Spleen (tissue), 11 donors: ENCODE results near the gene RNLS. TPM values are rescaled to one million over a fixed set of nuclear protein-coding genes. Genes with fewer than 3 reads are reported as not detected.

Experiments
- DNase-seq: peaks from one replicate; pipeline ENCODE4 v3.0.0-alpha.2; 2020
- H3K27ac ChIP-seq, 8 donors: fragments of 200-600 bp; sonication (generic) in 7 of 8; 1 replicate in 4 of 8; 2 replicates in 4 of 8; pipeline versions ENCODE4 v1.5.0 to v1.8.0; 2016 to 2021; ENCODE audit warnings: inconsistent platforms in 4 of 8, mild to moderate bottlenecking in 4 of 8, moderate library complexity in 1 of 8
- H3K27me3 ChIP-seq, 7 donors: fragments of 200-600 bp; sonication (generic) in 6 of 7; replicated peaks in 1 of 7; 1 replicate in 4 of 7; 2 replicates in 3 of 7; pipeline versions ENCODE4 v1.5.0 to v1.8.0; 2016 to 2021; ENCODE audit warnings: inconsistent platforms in 3 of 7, mild to moderate bottlenecking in 1 of 7
- H3K36me3 ChIP-seq, 6 donors: fragments of 200-600 bp; sonication (generic) in 5 of 6; 1 replicate in 4 of 6; 2 replicates in 2 of 6; pipeline versions ENCODE4 v1.5.0 to v1.8.0; 2016 to 2021; ENCODE audit warnings: inconsistent platforms in 2 of 6
- H3K4me1 ChIP-seq, 6 donors: fragments of 200-600 bp; sonication (generic) in 5 of 6; 1 replicate in 3 of 6; 2 replicates in 3 of 6; pipeline versions ENCODE4 v1.5.0 to v1.8.0; 2016 to 2021; ENCODE audit warnings: inconsistent platforms in 3 of 6
- H3K4me3 ChIP-seq, 8 donors: fragments of 200-600 bp; sonication (generic) in 7 of 8; 1 replicate in 4 of 8; 2 replicates in 4 of 8; pipeline versions ENCODE4 v1.5.0 to v1.8.0; 2016 to 2021; ENCODE audit warnings: inconsistent platforms in 4 of 8, mild to moderate bottlenecking in 4 of 8, moderate library complexity in 2 of 8
- H3K9me3 ChIP-seq, 8 donors: fragments of 200-600 bp; sonication (generic) in 7 of 8; 1 replicate in 4 of 8; 2 replicates in 4 of 8; pipeline versions ENCODE4 v1.5.0 to v1.8.0; 2016 to 2021; ENCODE audit warnings: inconsistent platforms in 4 of 8
- CTCF ChIP-seq, 11 experiments: fragments of 200-600 bp in 7 of 11; fragments of 450-650 bp in 4 of 11; sonication (generic) in 4 of 11; IDR thresholded peaks in 8 of 11; conservative IDR thresholded peaks in 3 of 11; 1 replicate in 7 of 11; 2 replicates in 4 of 11; pipeline versions ENCODE4 v1.4.0 to v1.8.0; 2016 to 2021; ENCODE audit warnings: antibody characterized with exemption in 11 of 11, inconsistent platforms in 4 of 11, mild to moderate bottlenecking in 1 of 11
- POLR2A ChIP-seq, 3 donors: fragments of 450-650 bp; IDR thresholded peaks; one replicate each; pipeline ENCODE4 v1.5.1; 2017; ENCODE audit warnings: antibody characterized with exemption in 3 of 3, mild to moderate bottlenecking in 1 of 3
- POLR2AphosphoS5 ChIP-seq, 3 donors: sonication (generic); formaldehyde crosslinking; IDR thresholded peaks; one replicate each; pipeline ENCODE4 v1.5.1; 2017; ENCODE audit warnings: antibody characterized with exemption in 3 of 3
- WGBS, 5 donors: extraction: QIAGEN DNeasy Blood & Tissue Kit in 3 of 5; methylation state at CpG; one replicate each; pipeline versions ENCODE4 v1.1.5 to v1.1.7; 2013 to 2018; 5-methylcytosine and 5-hydroxymethylcytosine counted together
- intact Hi-C: fragments of 100-400 bp; cut with DNase I; formaldehyde crosslinking; loops from one replicate; pipeline ENCODE4 v1.15.0; 2023; ENCODE audit warnings: low total_unique reads
- polyA plus RNA-seq, 3 donors: library from polyadenylated mRNA; stranded (reverse); fragments of 200-250 nt; gene quantifications; one replicate each; pipeline ENCODE4 v1.2.1, GENCODE V29; 2013
- total RNA-seq, 7 donors: library from RNA; depleted of rRNA in 3 of 7; stranded (reverse); fragments of >200 nt in 3 of 7; fragmentation: NEBNext Ultra II Directional in 4 of 7; extraction: Animal tissue kit (Norgen Biotek cat#: 25700) in 4 of 7; gene quantifications; one replicate each; pipeline versions ENCODE4 v1.1.0 to v1.2.1, GENCODE V29; 2016 to 2021
- donor health status: healthy with polysubstance abuse.
- donor health status: DM: no; HTN: no; CAD: no; lungs with moderate emphysema.
- donor health status: DM: no; HTN: no; CAD: no.
- donor health status: Bipolar disorder and iron deficiency.
- donor health status: healthy.
- donor health status: DM: no; HTN: no; CAD: no.
- donor health status: DM: yes; HTN: yes; CAD: no.

RNLS gene
- total and polyA plus RNA-seq, 10 donors = 4.5 to 28.8 (median 8.5) TPM

- TF ChIP-seq CTCF (IDR thresholded peaks at IDR 0.05 in 8 of 11, conservative IDR thresholded peaks at IDR 0.05 in 3 of 11) (no peak), POLR2AphosphoS5 (IDR thresholded peaks at IDR 0.05) (no peak), POLR2A (IDR thresholded peaks at IDR 0.05) (no peak)
- Histone ChIP-seq H3K36me3 (no peaks in the 10 kb centered on the region), H3K9me3 (no peaks in the 10 kb centered on the region), H3K4me1 (peaks cover 0 to 7% (median 0%) of the 10 kb centered on the region in 6 donors), H3K27me3 (no peaks in the 10 kb centered on the region), H3K4me3 (no peak overlapping the region), H3K27ac (no peak overlapping the region)
- WGBS, 5 donors = 86 to 97% (median 94%) methylated on average over 3 of the region's 3 CpGs
- intact Hi-C loops = no loop called here
- DNase-seq = no peak
Measured at GRCh38 chr10:88253128-88253527, 330.0 kb downstream of the RNLS start.

GRCh38 chr10:88249450-88249849 is 333.7 kb downstream of the RNLS start:
- H3K36me3 ChIP-seq = no peaks in the 10 kb centered on the region
- H3K9me3 ChIP-seq = no peaks in the 10 kb centered on the region
- intact Hi-C loops = no loop called here
- no peak overlapping the region for H3K27ac ChIP-seq
- 93 to 100% (median 96%) methylated on average over 2 of the region's 2 CpGs for WGBS, 5 donors
- peaks cover 6 to 11% (median 9%) of the 10 kb centered on the region in 6 donors for H3K4me1 ChIP-seq
- TF ChIP-seq POLR2A (IDR thresholded peaks at IDR 0.05) (no peak), CTCF (IDR thresholded peaks at IDR 0.05 in 8 of 11, conservative IDR thresholded peaks at IDR 0.05 in 3 of 11) (no peak), POLR2AphosphoS5 (IDR thresholded peaks at IDR 0.05) (no peak)
- H3K27me3 ChIP-seq = no peaks in the 10 kb centered on the region
- H3K4me3 ChIP-seq = no peak overlapping the region
- DNase-seq = no peak

GRCh38 chr10:88246675-88247074 is 336.4 kb downstream of the RNLS start:
- no peak overlapping the region for H3K27ac ChIP-seq
- H3K36me3 ChIP-seq = no peaks in the 10 kb centered on the region
- H3K4me1 ChIP-seq = peaks cover 8 to 27% (median 20%) of the 10 kb centered on the region in 6 donors
- no peak overlapping the region for H3K4me3 ChIP-seq
- no peaks in the 10 kb centered on the region for H3K27me3 ChIP-seq
- no peak for DNase-seq
- no peaks in the 10 kb centered on the region for H3K9me3 ChIP-seq
- WGBS, 5 donors = 86 to 95% (median 90%) methylated on average over 4 of the region's 4 CpGs
- TF ChIP-seq POLR2A (IDR thresholded peaks at IDR 0.05) (no peak), CTCF (IDR thresholded peaks at IDR 0.05 in 8 of 11, conservative IDR thresholded peaks at IDR 0.05 in 3 of 11) (no peak), POLR2AphosphoS5 (IDR thresholded peaks at IDR 0.05) (no peak)
- intact Hi-C loops = no loop called here

GRCh38 chr10:88245974-88246511 is 337.1 kb downstream of the RNLS start:
- TF ChIP-seq POLR2A (IDR thresholded peaks at IDR 0.05) (no peak), CTCF (IDR thresholded peaks at IDR 0.05 in 8 of 11, conservative IDR thresholded peaks at IDR 0.05 in 3 of 11) (no peak)
- intact Hi-C loops = no loop called here
- Histone ChIP-seq H3K4me1 (peaks cover 8 to 27% (median 20%) of the 10 kb centered on the region in 6 donors), H3K4me3 (no peak overlapping the region), H3K9me3 (no peaks in the 10 kb centered on the region), H3K36me3 (no peaks in the 10 kb centered on the region), H3K27me3 (no peaks in the 10 kb centered on the region), H3K27ac (no peak overlapping the region)
- WGBS, 5 donors = 79 to 91% (median 83%) methylated on average over 4 of the region's 4 CpGs
- no peak for DNase-seq
